GM12878 (cell line): ENCODE measurements around the gene TAF10. TPM values are rescaled to one million over a fixed set of nuclear protein-coding genes. Genes with fewer than 3 reads are reported as not detected.
A peak's percentile ranks its signal among the peaks of the same experiment; 100 is the strongest.

Source experiments
- ATF3 ChIP-seq: IDR thresholded peaks from 2 replicates; pipeline ENCODE4 v1.6.1; 2011; ENCODE audit warnings: low read depth, mild to moderate bottlenecking, low read length, moderate library complexity, borderline replicate concordance; ENCODE audit errors: extremely low read depth
- BCL3 ChIP-seq: IDR thresholded peaks from 2 replicates; pipeline ENCODE4 v1.6.1; 2011; ENCODE audit warnings: borderline replicate concordance, low read depth, mild to moderate bottlenecking, moderate library complexity, low read length; ENCODE audit not compliant: insufficient read depth, poor library complexity, severe bottlenecking
- CHD2 ChIP-seq: IDR thresholded peaks from 2 replicates; pipeline ENCODE4 v1.6.1; 2011; ENCODE audit warnings: low read depth, low read length, improper control_type of control experiment, borderline replicate concordance
- ELK1 ChIP-seq: IDR thresholded peaks from 2 replicates; pipeline ENCODE4 v1.6.1; 2012; ENCODE audit warnings: low read depth, low read length, improper control_type of control experiment
- EP300 ChIP-seq, 2 experiments: fragments of 150-350 bp in 1 of 2; IDR thresholded peaks; 2 replicates each; pipeline ENCODE4 v1.6.1; 2011 to 2012; ENCODE audit warnings: low read depth in 2 of 2, low read length in 2 of 2, borderline replicate concordance in 1 of 2, improper control_type of control experiment in 1 of 2, inconsistent platforms in 1 of 2; ENCODE audit not compliant: control insufficient read depth in 1 of 2
- GABPA ChIP-seq: IDR thresholded peaks from 2 replicates; pipeline ENCODE4 v1.6.1; 2014; ENCODE audit warnings: antibody characterized with exemption, low read depth, mild to moderate bottlenecking, inconsistent platforms
- GATAD2B ChIP-seq: fragments of 450-650 bp; conservative IDR thresholded peaks from 2 replicates; pipeline ENCODE4 v1.6.1; 2017; ENCODE audit warnings: low read depth, mild to moderate bottlenecking, moderate library complexity
- IKZF2 ChIP-seq, 2 experiments: fragments of 450-650 bp; IDR thresholded peaks; 2 replicates each; pipeline ENCODE4 v1.6.1; 2017; ENCODE audit warnings: mild to moderate bottlenecking in 2 of 2, moderate library complexity in 2 of 2
- MAX ChIP-seq: IDR thresholded peaks from 2 replicates; pipeline ENCODE4 v1.6.1; 2012; ENCODE audit warnings: low read depth, low read length, improper control_type of control experiment
- MEF2B ChIP-seq: fragments of 450-650 bp; IDR thresholded peaks from 2 replicates; pipeline ENCODE4 v1.6.1; 2018; ENCODE audit warnings: mild to moderate bottlenecking, moderate library complexity; ENCODE audit not compliant: partially characterized antibody, poor library complexity, severe bottlenecking
- MYC ChIP-seq: IDR thresholded peaks from 2 replicates; pipeline ENCODE4 v1.6.1; 2011; ENCODE audit warnings: mild to moderate bottlenecking, low read length, moderate library complexity, inconsistent platforms; ENCODE audit not compliant: insufficient read depth, insufficient replicate concordance, insufficient read length, severe bottlenecking
- NFXL1 ChIP-seq: fragments of 450-650 bp; IDR thresholded peaks from 2 replicates; pipeline ENCODE4 v1.6.1; 2017; ENCODE audit warnings: antibody characterized with exemption, mild to moderate bottlenecking, borderline replicate concordance
- NFYB ChIP-seq: IDR thresholded peaks from 2 replicates; pipeline ENCODE4 v1.6.1; 2011; ENCODE audit warnings: low read depth, mild to moderate bottlenecking, low read length, improper control_type of control experiment, moderate library complexity; ENCODE audit not compliant: insufficient read depth
- PML ChIP-seq: IDR thresholded peaks from 2 replicates; pipeline ENCODE4 v1.6.1; 2012; ENCODE audit warnings: low read length, inconsistent platforms
- POLR2AphosphoS5 ChIP-seq: IDR thresholded peaks from 2 replicates; pipeline ENCODE4 v1.6.1; 2011; ENCODE audit warnings: mild to moderate bottlenecking, low read length, inconsistent platforms
- YBX1 ChIP-seq: fragments of 450-650 bp; IDR thresholded peaks from 2 replicates; pipeline ENCODE4 v1.6.1; 2016; ENCODE audit warnings: antibody characterized with exemption
- YY1 ChIP-seq: IDR thresholded peaks from 2 replicates; pipeline ENCODE4 v1.6.1; 2011; ENCODE audit warnings: low read depth, mild to moderate bottlenecking, low read length
- ZNF207 ChIP-seq: fragments of 450-650 bp; IDR thresholded peaks from 2 replicates; pipeline ENCODE4 v1.6.1; 2014; ENCODE audit warnings: antibody characterized with exemption, mild to moderate bottlenecking, borderline replicate concordance
- ZNF687 ChIP-seq: fragments of 450-650 bp; IDR thresholded peaks from 2 replicates; pipeline ENCODE4 v1.6.1; 2017; ENCODE audit warnings: mild to moderate bottlenecking, moderate library complexity
- ZZZ3 ChIP-seq: IDR thresholded peaks from 2 replicates; pipeline ENCODE4 v1.6.1; 2011; ENCODE audit warnings: low read depth; ENCODE audit not compliant: control insufficient read depth, insufficient read length
- polyA plus RNA-seq, 11 experiments: library from polyadenylated mRNA; depleted of rRNA in 4 of 11; unstranded in 6 of 11; stranded (reverse) in 5 of 11; fragments of >200 nt; fragmentation: Nextera tagmentation in 4 of 11; fragmentation: Illumina TruSeq in 1 of 11; extraction: Ambion mirVana in 4 of 11; extraction: Trizol in 1 of 11; gene quantifications; 1 replicate in 1 of 11; 2 replicates in 10 of 11; pipeline versions ENCODE4 v1.2.1 to v1.2.3, GENCODE V29; 2011 to 2016; ENCODE audit warnings: inconsistent platforms in 2 of 11, missing spikeins in 2 of 11, low read depth in 1 of 11
- total RNA-seq, 4 experiments: library from RNA; depleted of rRNA in 3 of 4; stranded (reverse); fragments of >200 nt in 3 of 4; fragmentation: Illumina TruSeq in 1 of 4; extraction: Trizol in 1 of 4; gene quantifications; 2 replicates each; pipeline versions ENCODE4 v1.2.1 to v1.2.3, GENCODE V29; 2013 to 2021

Gene TAF10
- total and polyA plus RNA-seq, 10 of the 15 experiments (the other 5 are each of a cell fraction or from before 2014, with no cell fraction given) = 26.7 to 251 (median 149) TPM

- peak; percentile 73; the same call in 1 of the 2 replicates for TF ChIP-seq ZNF687
- TF ChIP-seq YY1 = peak; percentile 71
- TF ChIP-seq ATF3 = no peak
- peak; percentile 88 for TF ChIP-seq PML
- peak; percentile 46; the same call in 1 of the 2 replicates for TF ChIP-seq ZNF207
- peak; percentile 86 for TF ChIP-seq BCL3
- peak; percentile 74; the same call in 1 of the 2 replicates for TF ChIP-seq GATAD2B
- TF ChIP-seq NFYB = no peak
- peak; percentile 81 for TF ChIP-seq MYC
- peak; percentile 81 for TF ChIP-seq POLR2AphosphoS5
- TF ChIP-seq EP300 (IDR thresholded peaks at IDR 0.05; ENCODE audit: borderline replicate concordance in 1 of 2, control insufficient read depth in 1 of 2, low read depth in 2 of 2, low read length in 2 of 2) = peak in 1 of 2 experiments; percentile 48; a peak in 1 of 4 replicates
- peak; percentile 93 for TF ChIP-seq MAX
- TF ChIP-seq YBX1 = no peak
- TF ChIP-seq GABPA = peak; percentile 70
- TF ChIP-seq ZZZ3 = no peak
- TF ChIP-seq NFXL1 = no peak
- peak; percentile 59; the same call in 1 of the 2 replicates for TF ChIP-seq ELK1
- TF ChIP-seq MEF2B = no peak
- TF ChIP-seq IKZF2 (IDR thresholded peaks at IDR 0.05) = peak in 1 of 2 experiments; percentile 53; a peak in 2 of 4 replicates
- peak; percentile 68 for TF ChIP-seq CHD2
These were observed 8.5 kb downstream of the TAF10 start, which contains the start of the genes ILK and RRP8 (continued) for GRCh38 chr11:6603287-6604080.
